ENCODE results near the gene VANGL2. TPM values are rescaled to one million over a fixed set of nuclear protein-coding genes. Genes with fewer than 3 reads are reported as not detected.

Gene VANGL2
- not detected in 2 replicates for total RNA-seq

- DNase-seq (ENCODE audit: low read depth, low spot score), result no peak
Measured at GRCh38 chr1:160400223-160400645, at the start of gene VANGL2. Gene VANGL2, plus strand, starts transcription at chr1:160400564. Its CDS starts 15,274 bp downstream, at chr1:160415838.

GRCh38 chr1:160351629-160352028 lies 48.7 kb upstream of the VANGL2 start:
- no peak for DNase-seq (ENCODE audit: low read depth, low spot score)

GRCh38 chr1:160352555-160352954 lies 47.8 kb upstream of the VANGL2 start:
- no peak for DNase-seq (ENCODE audit: low read depth, low spot score)

GRCh38 chr1:160353223-160353622 lies 47.1 kb upstream of the VANGL2 start:
- no peak for DNase-seq (ENCODE audit: low read depth, low spot score)

- DNase-seq (ENCODE audit: low read depth, low spot score), result no peak
Measured at GRCh38 chr1:160354388-160354985, 45.9 kb upstream of the VANGL2 start.

GRCh38 chr1:160357286-160358002 lies 42.9 kb upstream of the VANGL2 start:
- DNase-seq (ENCODE audit: low read depth, low spot score), result no peak

GRCh38 chr1:160358073-160358472 lies 42.3 kb upstream of the VANGL2 start:
- DNase-seq (ENCODE audit: low read depth, low spot score), result no peak

- DNase-seq (ENCODE audit: low read depth, low spot score), result no peak
Measured at GRCh38 chr1:160359559-160360226, 40.7 kb upstream of the VANGL2 start.

- no peak for DNase-seq (ENCODE audit: low read depth, low spot score)
Measured at GRCh38 chr1:160360227-160360695, 40.1 kb upstream of the VANGL2 start.

GRCh38 chr1:160361199-160361598 lies 39.2 kb upstream of the VANGL2 start:
- DNase-seq (ENCODE audit: low read depth, low spot score), result no peak

- no peak for DNase-seq (ENCODE audit: low read depth, low spot score)
Measured at GRCh38 chr1:160361814-160362167, 38.6 kb upstream of the VANGL2 start.

- no peak for DNase-seq (ENCODE audit: low read depth, low spot score)
Measured at GRCh38 chr1:160362168-160362957, 38.0 kb upstream of the VANGL2 start.

- no peak for DNase-seq (ENCODE audit: low read depth, low spot score)
Measured at GRCh38 chr1:160363010-160363409, 37.4 kb upstream of the VANGL2 start.

GRCh38 chr1:160363951-160364735 lies 36.2 kb upstream of the VANGL2 start:
- no peak for DNase-seq (ENCODE audit: low read depth, low spot score)

- no peak for DNase-seq (ENCODE audit: low read depth, low spot score)
Measured at GRCh38 chr1:160365325-160365724, 35.0 kb upstream of the VANGL2 start.

GRCh38 chr1:160366731-160367515 lies 33.4 kb upstream of the VANGL2 start, which contains the start of gene NHLH1:
Gene NHLH1, plus strand, starts transcription at chr1:160367071. Its CDS starts 3,661 bp downstream, at chr1:160370732.
- DNase-seq (ENCODE audit: low read depth, low spot score), result no peak

- DNase-seq (ENCODE audit: low read depth, low spot score), result no peak
Measured at GRCh38 chr1:160367516-160367900, 32.9 kb upstream of the VANGL2 start.

- no peak for DNase-seq (ENCODE audit: low read depth, low spot score)
Measured at GRCh38 chr1:160367934-160368923, 32.1 kb upstream of the VANGL2 start.

- DNase-seq (ENCODE audit: low read depth, low spot score), result no peak
Measured at GRCh38 chr1:160369087-160369486, 31.3 kb upstream of the VANGL2 start.

All from pulmonary artery endothelial cell (primary cell).